Esophagus squamous epithelium (tissue), 5 donors: ENCODE measurements around the gene TOP3A. TPM values are rescaled to one million over a fixed set of nuclear protein-coding genes. Genes with fewer than 3 reads are reported as not detected.

ENCODE experiments used
- DNase-seq: peaks from one replicate; lab custom pipeline; 2025; lab: John Stamatoyannopoulos, UW
- H3K27ac ChIP-seq, 4 donors: fragments of 200-600 bp; sonication (generic); one replicate each; pipeline ENCODE4 v1.5.1; 2016 to 2019; ENCODE audit warnings: mild to moderate bottlenecking in 1 of 4
- H3K27me3 ChIP-seq, 4 donors: fragments of 200-600 bp; sonication (generic); 1 replicate in 3 of 4; 2 replicates in 1 of 4; pipeline versions ENCODE4 v1.5.1 to v1.6.0; 2017 to 2021; ENCODE audit warnings: antibody characterized with exemption in 1 of 4
- H3K36me3 ChIP-seq, 3 donors: fragments of 200-600 bp; sonication (generic); one replicate each; pipeline ENCODE4 v1.5.1; 2016 to 2019
- H3K4me1 ChIP-seq, 3 donors: fragments of 200-600 bp; sonication (generic); one replicate each; pipeline ENCODE4 v1.5.1; 2017 to 2019
- H3K4me3 ChIP-seq, 4 donors: fragments of 200-600 bp; sonication (generic); 1 replicate in 3 of 4; 2 replicates in 1 of 4; pipeline ENCODE4 v1.5.1; 2016 to 2019; ENCODE audit warnings: mild to moderate bottlenecking in 2 of 4, moderate library complexity in 1 of 4
- H3K9me3 ChIP-seq, 3 donors: fragments of 200-600 bp; sonication (generic); one replicate each; pipeline ENCODE4 v1.5.1; 2016 to 2019
- CTCF ChIP-seq, 6 experiments: fragments of 450-650 bp in 4 of 6; fragments of 200-600 bp in 2 of 6; sonication (generic) in 2 of 6; IDR thresholded peaks; one replicate each; pipeline ENCODE4 v1.5.1; 2016 to 2019; ENCODE audit warnings: antibody characterized with exemption in 6 of 6, mild to moderate bottlenecking in 4 of 6, moderate library complexity in 4 of 6
- POLR2A ChIP-seq, 4 donors: fragments of 450-650 bp; IDR thresholded peaks; one replicate each; pipeline ENCODE4 v1.6.1; 2017; ENCODE audit warnings: antibody characterized with exemption in 4 of 4, mild to moderate bottlenecking in 4 of 4, moderate library complexity in 3 of 4
- WGBS, 2 donors: methylation state at CpG; one replicate each; pipeline ENCODE4 v1.1.5; 2018; 5-methylcytosine and 5-hydroxymethylcytosine counted together
- intact Hi-C: fragments of 100-400 bp; cut with DNase I; formaldehyde crosslinking; loops from one replicate; pipeline ENCODE4 v1.15.0; 2022
- total RNA-seq, 4 donors: library from RNA; depleted of rRNA; stranded (reverse); fragments of >200 nt; gene quantifications; one replicate each; pipeline ENCODE4 v1.1.0, GENCODE V29; 2016
- donor health status: DM: yes; HTN: yes; CAD: no.

Gene TOP3A
- total RNA-seq, 4 donors from 2014 or later = 17.9 to 34.0 (median 21.1) TPM

- Histone ChIP-seq H3K27me3 (no peaks in the 10 kb centered on the region), H3K36me3 (peaks cover 21 to 100% (median 51%) of the 10 kb centered on the region in 3 donors), H3K4me3 (no peak overlapping the region), H3K9me3 (no peaks in the 10 kb centered on the region), H3K4me1 (peaks cover 15 to 30% (median 20%) of the 10 kb centered on the region in 3 donors), H3K27ac (no peak overlapping the region)
- no peak for DNase-seq
- 66 to 88% methylated on average over 3 to 9 of the region's 16 CpGs for WGBS, 2 donors
- TF ChIP-seq POLR2A (IDR thresholded peaks at IDR 0.05) (no peak), CTCF (IDR thresholded peaks at IDR 0.05) (no peak)
- intact Hi-C loops = no loop called here
Observed at GRCh38 chr17:18323507-18324139, 8.8 kb upstream of the TOP3A start.

- no peak for DNase-seq
- H3K9me3 ChIP-seq = no peaks in the 10 kb centered on the region
- peaks cover 18 to 36% (median 26%) of the 10 kb centered on the region in 3 donors for H3K4me1 ChIP-seq
- H3K27ac ChIP-seq = no peak overlapping the region
- intact Hi-C loops = no loop called here
- peaks cover 21 to 100% (median 48%) of the 10 kb centered on the region in 3 donors for H3K36me3 ChIP-seq
- no peak for TF ChIP-seq POLR2A (IDR thresholded peaks at IDR 0.05)
- peak in 1 of 6 experiments; percentile 18 for TF ChIP-seq CTCF (IDR thresholded peaks at IDR 0.05)
- 51 to 90% methylated on average over 2 to 3 of the region's 3 CpGs for WGBS, 2 donors
- H3K4me3 ChIP-seq = no peak overlapping the region
- no peaks in the 10 kb centered on the region for H3K27me3 ChIP-seq
Observed at GRCh38 chr17:18323007-18323406, 8.2 kb upstream of the TOP3A start.

GRCh38 chr17:18322522-18322921 lies 7.7 kb upstream of the TOP3A start:
- Histone ChIP-seq H3K4me3 (no peak overlapping the region), H3K9me3 (no peaks in the 10 kb centered on the region), H3K4me1 (peaks cover 23 to 41% (median 31%) of the 10 kb centered on the region in 3 donors), H3K36me3 (peaks cover 21 to 100% (median 46%) of the 10 kb centered on the region in 3 donors), H3K27ac (no peak overlapping the region), H3K27me3 (no peaks in the 10 kb centered on the region)
- no peak for DNase-seq
- no peak for TF ChIP-seq CTCF (IDR thresholded peaks at IDR 0.05)
- WGBS, 2 donors = 91 to 95% methylated on average over 7 to 9 of the region's 12 CpGs
- intact Hi-C loops = no loop called here

GRCh38 chr17:18321309-18321708 lies 6.5 kb upstream of the TOP3A start:
- Histone ChIP-seq H3K9me3 (no peaks in the 10 kb centered on the region), H3K27me3 (no peaks in the 10 kb centered on the region), H3K4me1 (peaks cover 34 to 53% (median 43%) of the 10 kb centered on the region in 3 donors), H3K4me3 (no peak overlapping the region), H3K36me3 (peaks cover 21 to 100% (median 39%) of the 10 kb centered on the region in 3 donors), H3K27ac (no peak overlapping the region)
- TF ChIP-seq POLR2A (IDR thresholded peaks at IDR 0.05) (no peak), CTCF (IDR thresholded peaks at IDR 0.05) (no peak)
- DNase-seq = no peak
- intact Hi-C loops = no loop called here
- WGBS, 2 donors = 100% methylated on average over 1 of the region's 5 CpGs

- intact Hi-C loops = no loop called here
- Histone ChIP-seq H3K4me3 (no peak overlapping the region), H3K9me3 (no peaks in the 10 kb centered on the region), H3K27ac (no peak overlapping the region), H3K4me1 (peaks cover 43 to 61% (median 50%) of the 10 kb centered on the region in 3 donors), H3K36me3 (peaks cover 21 to 92% (median 38%) of the 10 kb centered on the region in 3 donors), H3K27me3 (no peaks in the 10 kb centered on the region)
- no peak for DNase-seq
- TF ChIP-seq POLR2A (IDR thresholded peaks at IDR 0.05) = no peak
- TF ChIP-seq CTCF (IDR thresholded peaks at IDR 0.05) = no peak
- WGBS, 2 donors = 84 to 92% methylated on average over 6 of the region's 7 CpGs
Observed at GRCh38 chr17:18320301-18320700, 5.5 kb upstream of the TOP3A start.
